Thyroid gland (tissue), 4 donors: ENCODE measurements around the gene PASK. TPM values are rescaled to one million over a fixed set of nuclear protein-coding genes. Genes with fewer than 3 reads are reported as not detected.
"Not testable (repeated sequence)": the region's sequence is repeated elsewhere in the genome, so short reads cannot be mapped to it uniquely, and the experiment has no call there.

Experiments used
- DNase-seq, 2 donors: peaks; one replicate each; pipeline ENCODE4 v3.0.0-alpha.2; 2019
- H3K27ac ChIP-seq, 3 donors: fragments of 200-600 bp; sonication (generic); 1 replicate in 2 of 3; 2 replicates in 1 of 3; pipeline ENCODE4 v1.5.1; 2016 to 2019; ENCODE audit warnings: mild to moderate bottlenecking in 1 of 3, moderate library complexity in 1 of 3
- H3K27me3 ChIP-seq: fragments of 200-600 bp; sonication (generic); one replicate; pipeline ENCODE4 v1.5.1; 2019
- H3K36me3 ChIP-seq, 2 donors: fragments of 200-600 bp; sonication (generic); one replicate each; pipeline ENCODE4 v1.5.1; 2016 to 2019
- H3K4me1 ChIP-seq, 2 donors: fragments of 200-600 bp; sonication (generic); one replicate each; pipeline ENCODE4 v1.5.1; 2017 to 2019
- H3K4me3 ChIP-seq, 3 donors: fragments of 200-600 bp; sonication (generic); replicated peaks in 1 of 3; 1 replicate in 2 of 3; 2 replicates in 1 of 3; pipeline ENCODE4 v1.5.1; 2016; ENCODE audit warnings: mild to moderate bottlenecking in 1 of 3
- H3K9me3 ChIP-seq: fragments of 200-600 bp; sonication (generic); one replicate; pipeline ENCODE4 v1.5.1; 2017
- POLR2A ChIP-seq, 2 donors: fragments of 450-650 bp; IDR thresholded peaks; one replicate each; pipeline ENCODE4 v1.6.1; 2017; ENCODE audit warnings: antibody characterized with exemption in 2 of 2, mild to moderate bottlenecking in 2 of 2, moderate library complexity in 1 of 2
- WGBS, 2 donors: methylation state at CpG; one replicate each; pipeline ENCODE4 v1.1.5; 2017; 5-methylcytosine and 5-hydroxymethylcytosine counted together
- intact Hi-C: fragments of 100-400 bp; cut with DNase I; formaldehyde crosslinking; loops from one replicate; pipeline ENCODE4 v1.15.1; 2023
- total RNA-seq, 4 donors: library from RNA; depleted of rRNA; stranded (reverse); fragments of >200 nt; gene quantifications; one replicate each; pipeline ENCODE4 v1.2.3, GENCODE V29; 2016
- TF ChIP-seq, protein P1 (sequence below), 6 experiments: fragments of 200-600 bp in 3 of 6; fragments of 450-650 bp in 3 of 6; sonication (generic) in 3 of 6; IDR thresholded peaks; one replicate each; pipeline ENCODE4 v1.5.1; 2016 to 2019; ENCODE audit warnings: antibody characterized with exemption in 6 of 6, mild to moderate bottlenecking in 2 of 6, inconsistent platforms in 1 of 6, moderate library complexity in 1 of 6

PASK gene
- 10 to 100 TPM in 3 of 4 donors, 1 to 10 TPM in 1; 7.0 to 29.4 (median 20.8) TPM for total RNA-seq

DNA sequence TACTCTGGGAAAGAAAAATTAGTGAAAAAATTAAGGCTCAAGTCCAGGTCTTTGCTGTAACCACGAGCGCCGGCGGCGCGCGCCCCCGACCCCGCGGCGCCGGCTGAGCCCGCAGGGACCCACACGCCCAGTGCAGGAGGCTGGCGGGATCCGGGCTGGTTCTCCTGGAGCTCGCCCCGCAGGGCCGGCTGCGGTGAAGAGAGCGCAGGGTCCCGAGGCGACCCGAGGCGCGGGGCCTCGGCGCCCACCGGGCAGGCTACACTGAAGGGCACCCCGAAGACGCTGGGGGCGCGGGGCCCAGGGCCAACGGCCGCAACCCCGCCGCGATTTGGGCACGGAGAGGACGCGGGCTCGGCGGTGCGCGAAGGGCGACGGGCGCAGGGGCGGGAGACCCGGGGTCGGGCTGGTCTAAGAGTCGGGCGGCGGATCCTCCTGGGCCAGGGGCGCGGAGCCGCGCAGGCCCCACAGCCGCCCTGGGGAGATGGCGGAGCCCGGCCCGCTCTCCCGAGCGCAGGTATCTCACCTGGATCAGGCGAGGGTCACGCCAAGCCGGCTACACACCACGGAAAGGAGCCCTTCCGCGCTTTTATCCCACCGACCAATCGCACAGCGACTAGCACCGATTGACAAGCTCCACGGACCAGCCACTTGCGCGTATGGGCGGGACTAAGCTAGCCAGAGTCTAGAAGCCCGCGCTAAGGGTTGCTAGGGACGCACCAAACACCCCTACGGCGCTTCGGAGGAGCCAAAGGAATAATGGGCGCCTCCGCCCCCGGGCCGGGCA is at the start of gene PASK:
PASK (minus strand) TSS at position 582 of the 784 bp plus-strand sequence. CDS start 6,440 bp downstream, outside the sequence.
- DNase-seq: peak; percentile 98
- H3K9me3 ChIP-seq: no peaks in the 10 kb centered on the region
- H3K27ac ChIP-seq: peak within 1 kb of the TSS in 1 of 3 donors; percentile 59
- WGBS, 2 donors: 0 to 1% methylated on average over 16 to 39 of the region's 88 CpGs
- TF ChIP-seq, protein P1, sequence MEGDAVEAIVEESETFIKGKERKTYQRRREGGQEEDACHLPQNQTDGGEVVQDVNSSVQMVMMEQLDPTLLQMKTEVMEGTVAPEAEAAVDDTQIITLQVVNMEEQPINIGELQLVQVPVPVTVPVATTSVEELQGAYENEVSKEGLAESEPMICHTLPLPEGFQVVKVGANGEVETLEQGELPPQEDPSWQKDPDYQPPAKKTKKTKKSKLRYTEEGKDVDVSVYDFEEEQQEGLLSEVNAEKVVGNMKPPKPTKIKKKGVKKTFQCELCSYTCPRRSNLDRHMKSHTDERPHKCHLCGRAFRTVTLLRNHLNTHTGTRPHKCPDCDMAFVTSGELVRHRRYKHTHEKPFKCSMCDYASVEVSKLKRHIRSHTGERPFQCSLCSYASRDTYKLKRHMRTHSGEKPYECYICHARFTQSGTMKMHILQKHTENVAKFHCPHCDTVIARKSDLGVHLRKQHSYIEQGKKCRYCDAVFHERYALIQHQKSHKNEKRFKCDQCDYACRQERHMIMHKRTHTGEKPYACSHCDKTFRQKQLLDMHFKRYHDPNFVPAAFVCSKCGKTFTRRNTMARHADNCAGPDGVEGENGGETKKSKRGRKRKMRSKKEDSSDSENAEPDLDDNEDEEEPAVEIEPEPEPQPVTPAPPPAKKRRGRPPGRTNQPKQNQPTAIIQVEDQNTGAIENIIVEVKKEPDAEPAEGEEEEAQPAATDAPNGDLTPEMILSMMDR (IDR thresholded peaks at IDR 0.05): no peak
- TF ChIP-seq POLR2A (IDR thresholded peaks at IDR 0.05): peak in 1 of 2 donors; percentile 29
- peaks cover 8 to 13% of the 10 kb centered on the region in 2 donors for H3K4me1 ChIP-seq
- H3K27me3 ChIP-seq: no peaks in the 10 kb centered on the region
- intact Hi-C loops: no loop called here
- H3K4me3 ChIP-seq: peak within 1 kb of the TSS; percentile 6 to 94 (median 83)
- H3K36me3 ChIP-seq: no peaks in the 10 kb centered on the region

DNA sequence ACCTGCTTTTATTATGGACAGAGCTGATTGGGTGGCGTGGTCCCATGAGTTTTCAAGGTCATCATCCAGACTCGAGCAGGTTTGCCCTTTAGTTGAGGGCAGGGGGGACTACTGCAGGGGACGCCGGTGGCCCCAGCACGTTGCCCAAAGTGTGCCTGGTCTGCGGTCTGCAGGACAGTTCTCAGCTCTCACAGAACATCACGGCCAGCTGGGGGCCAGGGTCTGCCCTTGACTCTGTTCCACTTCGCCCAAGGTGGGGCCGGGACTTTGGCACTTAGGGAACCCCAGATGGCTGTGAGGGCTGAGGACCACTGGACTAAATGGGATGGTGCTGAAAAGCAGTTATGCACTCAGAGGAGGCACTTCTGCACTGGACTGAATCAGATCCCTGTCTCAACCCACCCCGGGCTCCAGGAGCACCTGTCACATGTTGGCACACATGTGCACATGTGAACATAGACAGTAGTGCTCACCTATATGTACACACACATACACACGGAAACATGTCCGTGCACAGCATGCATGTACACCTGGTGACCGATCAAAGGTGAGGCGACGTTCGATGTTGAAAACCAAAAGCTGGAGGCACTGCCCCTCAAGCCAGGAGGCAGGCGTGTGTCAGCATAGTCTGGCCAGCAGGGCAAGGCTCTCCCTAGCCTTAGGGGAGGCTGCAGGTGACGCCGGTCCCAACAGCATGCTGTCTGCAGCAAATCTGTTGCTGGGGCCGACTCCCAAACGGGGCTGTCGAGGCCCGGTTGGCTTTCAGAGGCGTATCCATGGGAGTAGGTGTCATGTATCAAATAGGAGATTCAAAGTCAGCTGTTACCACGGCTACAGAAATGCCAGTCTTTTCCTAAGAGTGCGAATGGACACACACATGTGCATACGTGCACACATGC is 49.4 kb upstream of the PASK start:
- Histone ChIP-seq H3K4me3 (no peak overlapping the region), H3K27me3 (no peaks in the 10 kb centered on the region), H3K27ac (no peak overlapping the region), H3K4me1 (no peaks in the 10 kb centered on the region), H3K36me3 (no peaks in the 10 kb centered on the region), H3K9me3 (no peaks in the 10 kb centered on the region)
- TF ChIP-seq, protein P1 (IDR thresholded peaks at IDR 0.05): no peak
- no peak for TF ChIP-seq POLR2A (IDR thresholded peaks at IDR 0.05)
- 78 to 79% methylated on average over 23 to 24 of the region's 27 CpGs for WGBS, 2 donors
- no peak for DNase-seq
- intact Hi-C loops: no loop called here

- Histone ChIP-seq H3K27ac (no peak overlapping the region), H3K4me1 (no peaks in the 10 kb centered on the region)
- WGBS, 2 donors: 74 to 86% methylated on average over 6 of the region's 6 CpGs
These were observed 48.7 kb upstream of the PASK start for GRCh38 chr2:241197947-241198346.

DNA sequence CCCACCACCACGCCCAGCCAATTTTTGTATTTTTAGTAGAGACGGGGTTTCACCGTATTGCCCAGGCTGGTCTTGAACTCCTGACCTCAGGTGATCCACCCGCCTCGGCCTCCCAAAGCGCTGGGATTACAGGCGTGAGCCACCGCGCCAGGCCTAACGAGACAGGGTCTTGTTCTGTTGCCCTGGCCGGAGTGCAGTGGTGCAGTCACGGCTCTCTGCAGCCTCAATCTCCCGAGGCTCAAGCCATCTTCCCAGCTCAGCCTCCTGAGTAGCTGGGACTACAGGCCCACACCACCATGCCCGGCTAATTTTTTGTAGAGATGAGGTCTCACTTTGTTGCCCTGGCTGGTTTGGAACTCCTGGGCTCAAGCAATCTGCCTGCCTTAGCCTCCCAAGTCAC is 48.0 kb upstream of the PASK start:
- H3K4me1 ChIP-seq, H3K27me3 ChIP-seq, H3K36me3 ChIP-seq, H3K9me3 ChIP-seq, DNase-seq, intact Hi-C loops, H3K27ac ChIP-seq, H3K4me3 ChIP-seq: not testable (repeated sequence)
- 98% methylated on average over 12 to 14 of the region's 14 CpGs for WGBS, 2 donors

More at GRCh38 chr2:241197947-241198346, 48.7 kb upstream of the PASK start:
- TF ChIP-seq POLR2A (IDR thresholded peaks at IDR 0.05): no peak
- TF ChIP-seq, protein P1 (IDR thresholded peaks at IDR 0.05): no peak
- no peaks in the 10 kb centered on the region for H3K36me3 ChIP-seq
- H3K4me3 ChIP-seq: no peak overlapping the region
- DNase-seq: no peak
- intact Hi-C loops: no loop called here
- no peaks in the 10 kb centered on the region for H3K27me3 ChIP-seq
- no peaks in the 10 kb centered on the region for H3K9me3 ChIP-seq

- no peak for DNase-seq
These were observed 46.3 kb upstream of the PASK start for GRCh38 chr2:241195506-241196130.

More at GRCh38 chr2:241195506-241196130, 46.3 kb upstream of the PASK start:
- Histone ChIP-seq H3K36me3 (no peaks in the 10 kb centered on the region), H3K27me3 (no peaks in the 10 kb centered on the region), H3K4me3 (no peak overlapping the region), H3K4me1 (no peaks in the 10 kb centered on the region), H3K9me3 (no peaks in the 10 kb centered on the region), H3K27ac (no peak overlapping the region)
- 81 to 85% methylated on average over 10 to 14 of the region's 18 CpGs for WGBS, 2 donors
- TF ChIP-seq, protein P1 (IDR thresholded peaks at IDR 0.05): no peak
- TF ChIP-seq POLR2A (IDR thresholded peaks at IDR 0.05): no peak
- intact Hi-C loops: no loop called here
